NCI-H146 treated with DMSO at 0.1 percent for 48 hours (cell line): ENCODE data around the gene AASDH.

Source experiments
- DNase-seq: peaks from one replicate; lab custom pipeline; 2025; ENCODE audit not compliant: unreplicated experiment; lab: John Stamatoyannopoulos, UW

The AASDH gene

GRCh38 chr4:56316011-56316650 is 71.2 kb downstream of the AASDH start:
- DNase-seq, result no peak

GRCh38 chr4:56315543-56315942 is 71.7 kb downstream of the AASDH start:
- no peak for DNase-seq

GRCh38 chr4:56315041-56315440 is 72.2 kb downstream of the AASDH start:
- no peak for DNase-seq

GRCh38 chr4:56314207-56314915 is 72.9 kb downstream of the AASDH start:
- DNase-seq, result no peak

- DNase-seq, result no peak
Observed at GRCh38 chr4:56313132-56313531, 74.2 kb downstream of the AASDH start.

- no peak for DNase-seq
Observed at GRCh38 chr4:56311299-56311975, 75.9 kb downstream of the AASDH start.

- DNase-seq, result no peak
Observed at GRCh38 chr4:56310401-56311125, 76.7 kb downstream of the AASDH start.

GRCh38 chr4:56308384-56308783 is 78.9 kb downstream of the AASDH start:
- DNase-seq, result no peak

- no peak for DNase-seq
Observed at GRCh38 chr4:56307423-56307822, 79.9 kb downstream of the AASDH start.

GRCh38 chr4:56305390-56305789 is 81.9 kb downstream of the AASDH start:
- DNase-seq, result no peak

GRCh38 chr4:56303921-56304320 is 83.4 kb downstream of the AASDH start:
- DNase-seq, result no peak

- DNase-seq, result no peak
Observed at GRCh38 chr4:56302760-56303159, 84.5 kb downstream of the AASDH start.

GRCh38 chr4:56301997-56302496 is 85.2 kb downstream of the AASDH start:
- no peak for DNase-seq

- peak; percentile 60 for DNase-seq
Observed at GRCh38 chr4:56301181-56301996, 85.9 kb downstream of the AASDH start.

- no peak for DNase-seq
Observed at GRCh38 chr4:56298236-56298635, 89.1 kb downstream of the AASDH start.

- DNase-seq, result no peak
Observed at GRCh38 chr4:56297776-56298175, 89.5 kb downstream of the AASDH start.

GRCh38 chr4:56296526-56296925 is 90.8 kb downstream of the AASDH start:
- no peak for DNase-seq

GRCh38 chr4:56293121-56293520 is 94.2 kb downstream of the AASDH start:
- DNase-seq, result no peak

GRCh38 chr4:56289934-56290333 is 97.4 kb downstream of the AASDH start:
- DNase-seq, result no peak

- DNase-seq, result no peak
Observed at GRCh38 chr4:56288663-56289062, 98.6 kb downstream of the AASDH start.
